Retinal pigment epithelial cell (primary cell): ENCODE measurements around the gene F11R.
A peak's percentile ranks its signal among the peaks of the same experiment; 100 is the strongest.
"Not testable (repeated sequence)": the region's sequence is repeated elsewhere in the genome, so short reads cannot be mapped to it uniquely, and the experiment has no call there.

Source experiments
- DNase-seq: peaks from one replicate; pipeline ENCODE4 v3.0.0-alpha.2; 2010; ENCODE audit warnings: low read depth
- H3K4me3 ChIP-seq: 2 replicates; pipeline ENCODE4 v1.5.1; 2011; ENCODE audit warnings: mild to moderate bottlenecking, low read length, control low read depth, moderate library complexity
- CTCF ChIP-seq: conservative IDR thresholded peaks from 2 replicates; pipeline ENCODE4 v1.5.1; 2011; ENCODE audit warnings: low read depth, low read length, control low read depth, inconsistent platforms

Gene F11R

GRCh38 chr1:161039154-161039545 is 18.2 kb upstream of the F11R start:
- no peak for TF ChIP-seq CTCF
- peak overlapping the region; percentile 80 for H3K4me3 ChIP-seq
- DNase-seq, result no peak

GRCh38 chr1:161038523-161039153 is 17.7 kb upstream of the F11R start, which contains the start of gene TSTD1:
Gene TSTD1 (minus strand): TSS chr1:161038964. CDS start chr1:161038889, 75 bp downstream.
- peak within 1 kb of the TSS; percentile 80 for H3K4me3 ChIP-seq
- peak; percentile 1 for TF ChIP-seq CTCF
- no peak for DNase-seq

- TF ChIP-seq CTCF, result no peak
- DNase-seq, result no peak
- H3K4me3 ChIP-seq, result peak overlapping the region; percentile 80
Measured at GRCh38 chr1:161037661-161038522, 16.9 kb upstream of the F11R start.

GRCh38 chr1:161033751-161034150 is 12.8 kb upstream of the F11R start:
- no peak for TF ChIP-seq CTCF
- H3K4me3 ChIP-seq, result no peak overlapping the region
- no peak for DNase-seq

- no peak overlapping the region for H3K4me3 ChIP-seq
- TF ChIP-seq CTCF, result no peak
- no peak for DNase-seq
Measured at GRCh38 chr1:161032409-161032808, 11.5 kb upstream of the F11R start.

GRCh38 chr1:161031874-161032273 is 10.9 kb upstream of the F11R start:
- H3K4me3 ChIP-seq, result no peak overlapping the region

GRCh38 chr1:161029466-161029865 is 8.5 kb upstream of the F11R start:
- not testable (repeated sequence) for H3K4me3 ChIP-seq

More at GRCh38 chr1:161031874-161032273, 10.9 kb upstream of the F11R start:
- TF ChIP-seq CTCF, result no peak
- no peak for DNase-seq

GRCh38 chr1:161026954-161027353 is 6.0 kb upstream of the F11R start:
- DNase-seq, H3K4me3 ChIP-seq: not testable (repeated sequence)

More at GRCh38 chr1:161029466-161029865, 8.5 kb upstream of the F11R start:
- DNase-seq, result not testable (repeated sequence)

GRCh38 chr1:161022432-161022831 is 1.5 kb upstream of the F11R start:
- not testable (repeated sequence) for DNase-seq, H3K4me3 ChIP-seq
